ENCODE measurements around the gene SKAP1. TPM values are rescaled to one million over a fixed set of nuclear protein-coding genes. Genes with fewer than 3 reads are reported as not detected.
"Not testable (repeated sequence)": the region's sequence is repeated elsewhere in the genome, so short reads cannot be mapped to it uniquely, and the experiment has no call there.

Gene SKAP1
- total RNA-seq, 6 donors from 2014 or later: 1.9 to 5.3 (median 3.9) TPM

- Histone ChIP-seq H3K27me3 (no peaks in the 10 kb centered on the region), H3K4me3 (no peak overlapping the region), H3K4me1 (no peaks in the 10 kb centered on the region), H3K9me3 (no peaks in the 10 kb centered on the region), H3K27ac (no peak overlapping the region), H3K36me3 (no peaks in the 10 kb centered on the region)
- DNase-seq (no peak), ATAC-seq (ENCODE audit: low FRiP score in 2 of 2) (no peak)
- no peak for TF ChIP-seq POLR2AphosphoS5 (IDR thresholded peaks at IDR 0.05)
- TF ChIP-seq CTCF (IDR thresholded peaks at IDR 0.05): no peak
- TF ChIP-seq POLR2A (IDR thresholded peaks at IDR 0.05): no peak
- no peak for TF ChIP-seq EP300 (IDR thresholded peaks at IDR 0.05)
- WGBS, 2 donors: 61 to 64% methylated on average over 9 of the region's 9 CpGs
Measured at GRCh38 chr17:48293319-48294019, 136.5 kb downstream of the SKAP1 start.

- no peaks in the 10 kb centered on the region for H3K27me3 ChIP-seq
- H3K4me3 ChIP-seq: no peak overlapping the region
- no peak for ATAC-seq (ENCODE audit: low FRiP score in 2 of 2)
- H3K36me3 ChIP-seq: no peaks in the 10 kb centered on the region
- no peaks in the 10 kb centered on the region for H3K9me3 ChIP-seq
- TF ChIP-seq EP300 (IDR thresholded peaks at IDR 0.05) (no peak), POLR2A (IDR thresholded peaks at IDR 0.05) (no peak), POLR2AphosphoS5 (IDR thresholded peaks at IDR 0.05) (no peak), CTCF (IDR thresholded peaks at IDR 0.05) (no peak)
- no peak overlapping the region for H3K27ac ChIP-seq
- 35 to 38% methylated on average over 2 of the region's 2 CpGs for whole genome bisulfite sequencing, 2 donors
- no peaks in the 10 kb centered on the region for H3K4me1 ChIP-seq
- no peak for DNase-seq
Measured at GRCh38 chr17:48290378-48290777, 139.6 kb downstream of the SKAP1 start.

GRCh38 chr17:48286917-48287316 is 143.1 kb downstream of the SKAP1 start:
- H3K4me1 ChIP-seq; H3K4me3 ChIP-seq; H3K9me3 ChIP-seq; ATAC-seq (ENCODE audit: low FRiP score in 2 of 2); H3K36me3 ChIP-seq; DNase-seq; H3K27me3 ChIP-seq; H3K27ac ChIP-seq: not testable (repeated sequence)
- 95 to 96% methylated on average over 9 of the region's 9 CpGs for WGBS, 2 donors

- H3K9me3 ChIP-seq: no peaks in the 10 kb centered on the region
- no peak overlapping the region for H3K4me3 ChIP-seq
- TF ChIP-seq EP300 (IDR thresholded peaks at IDR 0.05): no peak
- TF ChIP-seq CTCF (IDR thresholded peaks at IDR 0.05): no peak
- TF ChIP-seq POLR2A (IDR thresholded peaks at IDR 0.05): no peak
- no peak for TF ChIP-seq POLR2AphosphoS5 (IDR thresholded peaks at IDR 0.05)
- no peak overlapping the region for H3K27ac ChIP-seq
- no peaks in the 10 kb centered on the region for H3K36me3 ChIP-seq
- H3K4me1 ChIP-seq: no peaks in the 10 kb centered on the region
- H3K27me3 ChIP-seq: no peaks in the 10 kb centered on the region
- ATAC-seq (ENCODE audit: low FRiP score in 2 of 2): no peak
- DNase-seq: no peak
Measured at GRCh38 chr17:48285614-48286013, 144.4 kb downstream of the SKAP1 start.

- TF ChIP-seq POLR2A (IDR thresholded peaks at IDR 0.05): no peak
- ATAC-seq (ENCODE audit: low FRiP score in 2 of 2) (no peak), DNase-seq (no peak)
- Histone ChIP-seq H3K4me3 (no peak overlapping the region), H3K36me3 (no peaks in the 10 kb centered on the region), H3K4me1 (no peaks in the 10 kb centered on the region), H3K9me3 (no peaks in the 10 kb centered on the region), H3K27ac (no peak overlapping the region), H3K27me3 (no peaks in the 10 kb centered on the region)
- 56 to 70% methylated on average over 1 of the region's 1 CpG for WGBS, 2 donors
Measured at GRCh38 chr17:48283907-48284306, 146.1 kb downstream of the SKAP1 start.

GRCh38 chr17:48283411-48283810 is 146.6 kb downstream of the SKAP1 start:
- no peaks in the 10 kb centered on the region for H3K4me1 ChIP-seq
- H3K4me3 ChIP-seq: no peak overlapping the region
- no peaks in the 10 kb centered on the region for H3K36me3 ChIP-seq
- DNase-seq (no peak), ATAC-seq (ENCODE audit: low FRiP score in 2 of 2) (no peak)
- TF ChIP-seq POLR2AphosphoS5 (IDR thresholded peaks at IDR 0.05) (no peak), CTCF (IDR thresholded peaks at IDR 0.05) (no peak), POLR2A (IDR thresholded peaks at IDR 0.05) (no peak), EP300 (IDR thresholded peaks at IDR 0.05) (no peak)
- H3K27ac ChIP-seq: no peak overlapping the region
- H3K27me3 ChIP-seq: no peaks in the 10 kb centered on the region
- no peaks in the 10 kb centered on the region for H3K9me3 ChIP-seq
- 76 to 90% methylated on average over 2 of the region's 2 CpGs for WGBS, 2 donors

Measured in upper lobe of left lung (tissue), 6 donors.